Pancreas (tissue), 10 donors: Measurements from ENCODE around the gene LTO1. TPM values are rescaled to one million over a fixed set of nuclear protein-coding genes. Genes with fewer than 3 reads are reported as not detected.

Source experiments
- ATAC-seq, 4 donors: fragments of 200-7000 bp; cut with Tn5 transposase; one replicate each; pipeline versions ENCODE4 v1.8.0 to v1.9.1; 2020; ENCODE audit warnings: mild to moderate bottlenecking in 4 of 4, moderate library complexity in 4 of 4
- DNase-seq, 6 donors: peaks; one replicate each; pipeline ENCODE4 v3.0.0-alpha.2; 2020
- FAIRE-seq: peaks from 2 replicates; lab custom pipeline; 2012; peaks lifted over from hg19 to GRCh38; lab: Jason Lieb, UNC
- H3K27ac ChIP-seq, 4 donors: fragments of 200-600 bp; sonication (generic); 1 replicate in 3 of 4; 2 replicates in 1 of 4; pipeline versions ENCODE4 v1.5.0 to v1.8.0; 2020
- H3K27me3 ChIP-seq, 4 donors: fragments of 200-600 bp; one replicate each; pipeline ENCODE4 v1.8.0; 2021
- H3K36me3 ChIP-seq, 3 donors: fragments of 200-600 bp; sonication (generic) in 1 of 3; one replicate each; pipeline versions ENCODE4 v1.5.0 to v1.8.0; 2020 to 2021
- H3K4me1 ChIP-seq, 3 donors: fragments of 200-600 bp; one replicate each; pipeline ENCODE4 v1.8.0; 2021
- H3K4me3 ChIP-seq, 4 donors: fragments of 200-600 bp; sonication (generic) in 2 of 4; one replicate each; pipeline versions ENCODE4 v1.5.0 to v1.8.0; 2020 to 2021
- H3K9me3 ChIP-seq, 4 donors: fragments of 200-600 bp; one replicate each; pipeline ENCODE4 v1.8.0; 2021
- CTCF ChIP-seq, 4 donors: fragments of 200-600 bp; sonication (generic) in 3 of 4; IDR thresholded peaks; one replicate each; pipeline versions ENCODE4 v1.5.0 to v1.8.0; 2021; ENCODE audit warnings: antibody characterized with exemption in 4 of 4
- WGBS, 2 donors: extraction: QIAGEN DNeasy Blood & Tissue Kit; methylation state at CpG; one replicate each; pipeline ENCODE4 v1.1.7; 2013; 5-methylcytosine and 5-hydroxymethylcytosine counted together
- intact Hi-C, 3 donors: fragments of 100-400 bp; cut with DNase I; formaldehyde crosslinking; loops; one replicate each; pipeline versions ENCODE4 v1.11.1 to v1.14.2; 2022
- polyA plus RNA-seq, 2 donors: library from polyadenylated mRNA; stranded (reverse); fragments of 200-250 nt; gene quantifications; one replicate each; pipeline ENCODE4 v1.2.3, GENCODE V29; 2013
- total RNA-seq, 6 donors: library from RNA; stranded (reverse); fragmentation: NEBNext Ultra II Directional in 4 of 6; extraction: Animal tissue kit (Norgen Biotek cat#: 25700) in 4 of 6; gene quantifications; one replicate each; pipeline versions ENCODE4 v1.2.1 to v1.2.4, GENCODE V29; 2021 to 2023
- donor health status: healthy with polysubstance abuse.
- donor health status: DM: no; HTN: no; CAD: no; lungs with moderate emphysema.
- donor health status: DM: no; HTN: no; CAD: no.
- donor health status: control.
- donor health status: control.
- donor health status: Bipolar disorder and iron deficiency.
- donor health status: DM: yes; HTN: yes; CAD: no.
- donor health status: DM: no; HTN: no; CAD: no.
- donor health status: DM: no; HTN: no; CAD: no.
- donor health status: DM: yes; HTN: yes; CAD: no.

The LTO1 gene
- total and polyA plus RNA-seq, 8 donors, result 7.7 to 27.8 (median 12.2) TPM

- no peaks in the 10 kb centered on the region for H3K4me1 ChIP-seq
- H3K36me3 ChIP-seq, result no peaks in the 10 kb centered on the region
- no peaks in the 10 kb centered on the region for H3K27me3 ChIP-seq
- intact Hi-C loops, result no loop called here
- TF ChIP-seq CTCF (IDR thresholded peaks at IDR 0.05), result no peak
- no peak overlapping the region for H3K4me3 ChIP-seq
- FAIRE-seq (no peak), ATAC-seq (no peak), DNase-seq (no peak)
- H3K9me3 ChIP-seq, result no peaks in the 10 kb centered on the region
- WGBS, 2 donors, result 54 to 61% methylated on average over 2 of the region's 2 CpGs
- H3K27ac ChIP-seq, result no peak overlapping the region
These were observed 54.4 kb downstream of the LTO1 start for GRCh38 chr11:69620683-69621290.

GRCh38 chr11:69618237-69618636 is 56.9 kb downstream of the LTO1 start:
- 58 to 62% methylated on average over 8 of the region's 8 CpGs for WGBS, 2 donors
- H3K4me1 ChIP-seq, result no peaks in the 10 kb centered on the region
- DNase-seq (no peak), FAIRE-seq (no peak), ATAC-seq (no peak)
- no peak for TF ChIP-seq CTCF (IDR thresholded peaks at IDR 0.05)
- intact Hi-C loops, result no loop called here
- no peaks in the 10 kb centered on the region for H3K36me3 ChIP-seq
- no peaks in the 10 kb centered on the region for H3K9me3 ChIP-seq
- no peak overlapping the region for H3K4me3 ChIP-seq
- no peaks in the 10 kb centered on the region for H3K27me3 ChIP-seq
- H3K27ac ChIP-seq, result no peak overlapping the region

- intact Hi-C loops, result no loop called here
- H3K4me3 ChIP-seq, result no peak overlapping the region
- no peak for TF ChIP-seq CTCF (IDR thresholded peaks at IDR 0.05)
- no peak overlapping the region for H3K27ac ChIP-seq
- no peak for FAIRE-seq
- H3K4me1 ChIP-seq, result no peaks in the 10 kb centered on the region
- 75 to 81% methylated on average over 10 of the region's 10 CpGs for WGBS, 2 donors
- ATAC-seq, result no peak
- no peaks in the 10 kb centered on the region for H3K27me3 ChIP-seq
- no peak for DNase-seq
- no peaks in the 10 kb centered on the region for H3K36me3 ChIP-seq
- H3K9me3 ChIP-seq, result no peaks in the 10 kb centered on the region
These were observed 57.5 kb downstream of the LTO1 start for GRCh38 chr11:69617682-69618081.

- no peaks in the 10 kb centered on the region for H3K9me3 ChIP-seq
- H3K27ac ChIP-seq, result no peak overlapping the region
- no peaks in the 10 kb centered on the region for H3K27me3 ChIP-seq
- FAIRE-seq (no peak), ATAC-seq (no peak), DNase-seq (no peak)
- H3K4me3 ChIP-seq, result no peak overlapping the region
- WGBS, 2 donors, result 66 to 70% methylated on average over 4 of the region's 4 CpGs
- intact Hi-C loops, result no loop called here
- H3K4me1 ChIP-seq, result no peaks in the 10 kb centered on the region
- H3K36me3 ChIP-seq, result no peaks in the 10 kb centered on the region
- no peak for TF ChIP-seq CTCF (IDR thresholded peaks at IDR 0.05)
These were observed 57.9 kb downstream of the LTO1 start for GRCh38 chr11:69617220-69617619.

Other genes starting within 250 kb of the LTO1 start
- not detected for gene LINC01488, start 193.7 kb downstream of the LTO1 start, total RNA-seq
- gene LINC01488, start 193.7 kb downstream of the LTO1 start, polyA plus RNA-seq, result not detected
- 100 to 1,000 TPM in 2 of 6 donors, 10 to 100 TPM in 4; 65.6 to 126 (median 95.3) TPM for gene CCND1, start 34.2 kb downstream of the LTO1 start, total RNA-seq
- 10 to 100 TPM; 24.6 to 32.7 TPM for gene CCND1, start 34.2 kb downstream of the LTO1 start, polyA plus RNA-seq
- under 1 TPM in 4 of 6 donors, not detected in 2; 0.06 to 0.28 (median 0.13) TPM for gene FGF19, start 28.7 kb upstream of the LTO1 start, total RNA-seq
- gene FGF19, start 28.7 kb upstream of the LTO1 start, polyA plus RNA-seq, result under 1 TPM in 1 of 2 donors, not detected in 1; 0.07 TPM
- not detected for gene FGF4, start 100.0 kb upstream of the LTO1 start, total RNA-seq
- gene FGF4, start 100.0 kb upstream of the LTO1 start, polyA plus RNA-seq, result not detected
- not detected for gene FGF3, start 144.1 kb upstream of the LTO1 start, total RNA-seq
- not detected for gene FGF3, start 144.1 kb upstream of the LTO1 start, polyA plus RNA-seq